GM18868 (cell line): ENCODE measurements around the gene GJB3.
"Not testable (repeated sequence)": the region's sequence is repeated elsewhere in the genome, so short reads cannot be mapped to it uniquely, and the experiment has no call there.

ENCODE experiments used
- ATAC-seq: cut with Tn5 transposase; IDR thresholded peaks from one replicate; pipeline ENCODE4 v1.9.1; 2021; ENCODE audit warnings: mild to moderate bottlenecking, moderate library complexity; ENCODE audit not compliant: unreplicated experiment

The GJB3 gene

DNA sequence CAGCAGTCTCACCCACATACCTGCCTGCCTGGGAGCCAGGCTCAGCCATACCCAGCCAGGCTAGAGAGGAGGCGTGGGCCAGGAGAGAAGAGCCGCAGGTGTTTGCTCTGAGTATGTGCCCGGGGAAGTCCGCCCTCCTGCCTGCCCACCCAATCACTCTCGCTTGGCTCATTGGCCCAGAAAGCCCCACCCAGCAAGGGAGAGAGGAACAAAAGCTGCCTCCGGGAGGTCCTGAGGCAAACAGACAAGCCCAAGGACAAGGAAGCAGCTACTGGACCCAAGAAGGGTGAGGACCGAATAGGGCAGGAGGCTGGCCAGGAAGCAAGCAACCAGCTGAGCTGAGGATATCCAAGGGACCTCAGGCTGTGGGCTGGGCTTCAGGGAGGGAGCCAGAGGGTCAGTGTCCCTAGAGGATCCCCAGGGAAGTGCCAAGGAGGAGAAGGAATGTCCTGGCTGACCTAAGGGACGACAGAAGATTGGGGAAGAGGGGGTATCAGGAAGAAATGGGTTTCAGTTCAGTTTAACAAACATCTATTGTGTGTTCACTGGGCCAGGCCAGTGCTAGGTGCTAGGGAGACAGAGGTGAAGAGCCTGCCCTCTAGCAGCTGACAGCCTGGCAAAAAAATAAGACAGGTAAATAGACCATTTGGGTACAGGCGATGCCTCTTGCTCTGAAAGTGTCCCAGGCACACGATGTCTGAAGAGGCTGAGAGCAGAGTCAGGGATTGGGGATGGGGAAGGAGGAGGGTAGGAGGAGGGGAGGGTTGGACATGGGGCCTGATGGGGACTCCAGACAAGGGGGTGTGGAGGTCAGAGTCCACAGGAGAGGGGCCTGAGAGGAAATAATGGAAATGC lies 21.3 kb upstream of the GJB3 start, which contains the start of gene GJB4:
Gene GJB4 (plus strand): TSS at position 238 of the 855 bp plus-strand sequence. CDS start 1,515 bp downstream, outside the sequence.
- ATAC-seq, result no peak

DNA sequence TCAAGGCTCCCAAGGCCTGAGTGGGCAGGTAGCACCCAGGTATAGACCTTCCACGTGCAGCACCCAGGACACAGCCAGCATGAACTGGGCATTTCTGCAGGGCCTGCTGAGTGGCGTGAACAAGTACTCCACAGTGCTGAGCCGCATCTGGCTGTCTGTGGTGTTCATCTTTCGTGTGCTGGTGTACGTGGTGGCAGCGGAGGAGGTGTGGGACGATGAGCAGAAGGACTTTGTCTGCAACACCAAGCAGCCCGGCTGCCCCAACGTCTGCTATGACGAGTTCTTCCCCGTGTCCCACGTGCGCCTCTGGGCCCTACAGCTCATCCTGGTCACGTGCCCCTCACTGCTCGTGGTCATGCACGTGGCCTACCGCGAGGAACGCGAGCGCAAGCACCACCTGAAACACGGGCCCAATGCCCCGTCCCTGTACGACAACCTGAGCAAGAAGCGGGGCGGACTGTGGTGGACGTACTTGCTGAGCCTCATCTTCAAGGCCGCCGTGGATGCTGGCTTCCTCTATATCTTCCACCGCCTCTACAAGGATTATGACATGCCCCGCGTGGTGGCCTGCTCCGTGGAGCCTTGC lies 19.7 kb upstream of the GJB3 start:
- ATAC-seq, result no peak

DNA sequence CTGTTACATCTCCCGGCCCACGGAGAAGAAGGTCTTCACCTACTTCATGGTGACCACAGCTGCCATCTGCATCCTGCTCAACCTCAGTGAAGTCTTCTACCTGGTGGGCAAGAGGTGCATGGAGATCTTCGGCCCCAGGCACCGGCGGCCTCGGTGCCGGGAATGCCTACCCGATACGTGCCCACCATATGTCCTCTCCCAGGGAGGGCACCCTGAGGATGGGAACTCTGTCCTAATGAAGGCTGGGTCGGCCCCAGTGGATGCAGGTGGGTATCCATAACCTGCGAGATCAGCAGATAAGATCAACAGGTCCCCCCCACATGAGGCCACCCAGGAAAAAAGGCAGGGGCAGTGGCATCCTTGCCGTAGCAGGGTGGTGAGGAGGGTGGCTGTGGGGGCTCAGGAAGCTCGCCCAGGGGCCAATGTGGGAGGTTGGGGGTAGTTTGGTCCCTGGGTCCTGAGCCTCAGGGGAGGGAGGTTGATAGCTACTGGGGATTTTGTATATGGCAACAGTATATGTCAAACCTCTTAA lies 19.2 kb upstream of the GJB3 start:
- ATAC-seq, result no peak

DNA sequence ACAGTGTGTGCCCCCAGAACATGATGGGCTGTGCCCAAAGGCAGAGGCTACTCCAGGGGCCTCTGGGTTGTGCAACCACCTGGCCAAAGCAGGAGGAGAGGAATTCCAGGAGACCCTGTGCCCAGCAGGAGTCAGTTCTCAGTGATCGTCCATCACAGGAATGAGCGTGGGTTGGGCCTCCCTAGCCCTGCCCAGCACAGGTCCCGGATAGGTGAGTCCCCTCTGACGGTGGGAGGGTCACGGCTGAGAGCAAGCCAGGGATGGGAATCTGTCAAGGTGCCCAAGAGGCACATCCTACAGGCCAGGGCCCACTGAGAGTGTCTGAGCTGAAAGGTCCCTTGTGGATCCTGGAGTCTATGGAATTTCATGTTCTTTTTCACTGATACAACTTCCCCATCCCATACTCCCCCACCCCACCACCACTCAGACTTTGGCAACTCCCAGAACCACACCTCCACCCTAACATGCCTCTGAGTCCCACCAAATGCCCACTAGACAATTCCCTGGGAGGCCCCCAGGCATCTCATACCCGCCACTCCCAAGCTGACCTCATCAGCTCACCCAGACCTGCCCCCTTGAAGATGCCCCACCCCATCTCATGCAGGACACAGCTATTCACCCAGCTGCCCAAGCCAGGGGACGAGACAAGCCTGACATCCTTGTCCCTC lies 18.4 kb upstream of the GJB3 start:
- no peak for ATAC-seq

DNA sequence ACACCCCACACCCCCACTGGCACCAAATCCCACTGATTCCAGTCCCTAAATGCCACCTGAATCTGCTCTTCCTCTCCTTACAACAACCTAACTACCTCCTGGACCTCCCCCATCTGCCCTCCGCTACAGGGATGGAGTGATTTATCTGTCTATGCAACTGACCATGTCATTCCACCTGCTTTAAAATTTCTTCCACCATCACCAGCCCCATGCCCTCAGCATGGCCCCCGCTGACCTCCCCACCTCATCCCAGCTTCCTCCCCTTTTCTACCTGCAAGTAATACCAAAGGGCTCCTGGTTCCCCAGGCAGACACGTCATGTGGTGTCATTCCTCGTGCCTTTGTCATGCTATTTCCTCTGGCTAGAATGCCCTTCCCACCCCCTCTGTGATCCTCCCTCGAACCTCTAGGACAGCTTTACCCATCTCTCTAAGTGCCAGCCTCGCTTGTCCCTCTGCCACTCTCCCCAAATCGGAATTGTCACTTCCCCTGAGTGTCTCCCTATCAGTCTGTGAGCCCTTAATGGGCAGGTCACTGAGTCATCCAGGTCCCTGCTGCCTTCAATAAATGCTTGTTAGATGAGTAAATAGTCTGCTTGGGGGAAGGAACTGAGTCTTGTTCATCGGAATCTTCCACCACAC lies 17.8 kb upstream of the GJB3 start:
- no peak for ATAC-seq

DNA sequence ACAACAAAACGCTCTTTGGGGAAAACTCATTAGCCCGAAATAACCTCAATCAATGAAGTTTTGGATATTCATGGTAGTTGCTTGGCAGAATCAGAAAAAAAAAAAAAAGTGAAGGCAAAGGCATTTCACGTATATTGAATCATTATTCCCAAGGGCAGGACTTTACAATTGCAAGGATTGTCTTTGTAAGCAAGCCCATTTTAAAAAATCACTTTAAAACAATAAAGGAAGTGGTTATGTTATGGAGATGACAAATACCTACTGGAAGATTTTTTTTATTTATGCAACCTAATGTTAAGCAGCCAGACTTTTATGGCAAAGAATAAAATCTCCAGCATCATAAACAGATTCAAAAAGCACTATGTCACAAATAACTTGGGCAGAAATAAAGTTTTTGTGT lies 12.2 kb upstream of the GJB3 start:
- no peak for ATAC-seq

DNA sequence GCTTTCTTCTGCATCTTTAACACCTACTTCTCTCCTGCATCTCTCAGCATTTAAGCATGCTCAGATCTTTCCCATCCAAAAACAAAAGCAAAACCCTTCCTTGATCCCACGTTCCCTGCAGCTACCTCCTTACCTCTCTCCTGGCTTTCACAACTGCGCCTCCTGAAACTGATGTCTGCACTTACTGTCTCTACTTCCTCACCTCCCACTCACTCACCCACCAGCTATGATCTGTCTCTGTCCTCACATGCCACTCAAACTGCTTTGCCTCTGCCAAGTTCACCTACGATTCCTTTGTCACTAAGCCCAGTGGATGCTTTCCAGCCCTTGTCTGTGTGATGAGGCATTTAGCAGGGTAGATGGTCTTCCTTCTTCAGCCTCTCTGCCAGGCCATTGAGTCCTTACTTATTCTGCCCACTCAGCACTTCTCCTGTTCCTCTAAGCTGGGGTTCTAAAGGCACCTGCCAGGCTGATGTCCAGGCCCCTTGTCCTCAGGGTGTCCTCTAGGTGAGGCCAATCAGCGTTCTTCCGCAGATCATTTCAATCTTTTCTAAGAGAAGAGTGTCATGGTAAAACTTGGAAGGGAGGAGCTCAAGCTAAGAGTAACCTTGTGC lies 10.0 kb upstream of the GJB3 start:
- ATAC-seq, result no peak

DNA sequence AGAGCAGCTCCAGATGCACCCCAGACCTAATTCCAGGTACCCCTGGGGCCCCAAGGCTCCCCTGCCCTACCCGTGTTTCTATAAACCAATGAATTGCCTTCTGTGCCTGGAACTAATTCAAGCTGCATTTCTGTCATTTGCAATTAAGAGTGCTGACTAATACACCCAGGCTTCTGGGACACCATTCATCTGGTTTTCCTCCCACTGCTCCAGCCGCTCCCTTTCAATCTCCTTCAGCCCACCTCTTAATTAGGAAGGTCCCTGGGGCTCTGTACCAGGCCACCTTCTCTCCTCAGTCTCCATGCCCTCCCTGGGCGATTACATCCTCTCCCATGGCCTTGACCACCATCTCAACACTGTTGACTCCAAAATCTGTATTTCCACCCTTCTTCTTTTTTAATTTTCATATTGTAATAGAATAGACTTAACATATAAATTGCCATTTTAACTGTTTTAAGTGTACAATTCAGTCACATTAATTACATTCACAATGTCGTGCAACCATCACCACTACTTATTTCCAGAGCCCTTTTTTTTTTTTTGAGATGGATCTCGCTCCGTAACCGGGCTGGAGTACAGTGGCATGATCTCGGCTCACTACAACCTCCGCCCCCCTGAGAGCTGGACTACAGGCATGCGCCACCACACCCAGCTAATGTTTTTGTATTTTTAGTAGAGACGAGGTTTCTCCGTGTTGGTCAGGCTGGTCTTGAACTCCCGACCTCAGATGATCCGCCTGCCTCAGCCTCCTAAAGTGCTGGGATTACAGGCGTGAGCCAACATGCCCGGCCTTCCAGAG lies 9.2 kb upstream of the GJB3 start:
- ATAC-seq, result no peak

DNA sequence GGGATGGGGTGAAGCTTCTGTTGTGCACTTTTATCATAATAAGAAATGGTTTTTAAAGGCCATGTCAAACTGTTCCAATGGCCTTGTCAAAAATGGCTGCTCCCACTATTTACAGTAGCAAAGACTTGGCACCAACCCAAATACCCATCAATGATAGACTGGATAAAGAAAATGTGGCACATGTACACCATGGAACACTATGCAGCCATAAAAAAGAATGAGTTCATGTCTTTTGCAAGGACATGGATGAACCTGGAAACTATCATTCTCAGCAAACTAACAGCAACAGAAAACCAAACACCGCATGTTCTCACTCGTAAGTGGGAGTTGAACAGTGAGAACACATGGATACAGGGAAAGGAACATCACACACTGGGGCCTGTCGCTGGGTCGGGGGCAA lies 7.9 kb upstream of the GJB3 start:
- ATAC-seq, result not testable (repeated sequence)

DNA sequence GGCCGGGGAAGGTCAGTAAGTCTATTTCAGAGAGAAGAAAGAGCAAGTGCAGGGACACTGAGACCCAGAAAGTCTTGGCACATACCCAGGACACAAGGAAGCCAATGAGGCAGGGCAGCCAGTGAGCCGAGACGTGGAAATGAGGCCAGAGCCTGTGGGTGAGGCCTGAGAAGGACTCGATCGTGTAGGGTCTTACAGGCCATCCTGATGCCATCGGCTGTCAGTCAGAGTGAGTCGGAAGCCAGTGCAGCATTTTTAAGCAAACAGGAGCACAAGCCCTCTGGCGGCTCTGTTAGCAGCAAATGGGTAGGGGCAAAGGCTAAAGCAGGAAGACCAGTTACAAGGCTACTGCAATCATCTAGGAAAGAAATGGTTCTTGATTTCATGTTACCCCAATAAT lies 6.1 kb upstream of the GJB3 start:
- ATAC-seq, result no peak

DNA sequence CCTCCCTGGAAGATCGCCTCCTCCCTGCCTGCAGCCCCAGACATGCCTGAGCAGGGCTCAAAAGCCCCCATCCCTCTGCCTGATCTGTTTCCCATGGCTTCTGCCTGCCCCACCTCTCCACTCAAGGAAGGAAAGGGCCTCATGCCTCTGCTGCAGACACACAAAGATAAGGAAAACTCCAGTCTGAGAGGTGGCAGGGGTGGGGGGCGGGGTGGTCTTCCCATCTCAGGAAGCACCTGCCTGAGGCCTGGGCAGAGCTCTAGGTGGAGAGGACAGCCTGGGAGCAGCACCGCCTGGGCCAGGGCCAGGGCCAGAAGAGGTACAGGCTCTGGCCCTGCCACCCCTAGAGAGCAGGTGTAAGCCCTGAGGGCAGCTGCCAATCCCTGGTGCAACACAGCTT lies 4.1 kb upstream of the GJB3 start:
- no peak for ATAC-seq

DNA sequence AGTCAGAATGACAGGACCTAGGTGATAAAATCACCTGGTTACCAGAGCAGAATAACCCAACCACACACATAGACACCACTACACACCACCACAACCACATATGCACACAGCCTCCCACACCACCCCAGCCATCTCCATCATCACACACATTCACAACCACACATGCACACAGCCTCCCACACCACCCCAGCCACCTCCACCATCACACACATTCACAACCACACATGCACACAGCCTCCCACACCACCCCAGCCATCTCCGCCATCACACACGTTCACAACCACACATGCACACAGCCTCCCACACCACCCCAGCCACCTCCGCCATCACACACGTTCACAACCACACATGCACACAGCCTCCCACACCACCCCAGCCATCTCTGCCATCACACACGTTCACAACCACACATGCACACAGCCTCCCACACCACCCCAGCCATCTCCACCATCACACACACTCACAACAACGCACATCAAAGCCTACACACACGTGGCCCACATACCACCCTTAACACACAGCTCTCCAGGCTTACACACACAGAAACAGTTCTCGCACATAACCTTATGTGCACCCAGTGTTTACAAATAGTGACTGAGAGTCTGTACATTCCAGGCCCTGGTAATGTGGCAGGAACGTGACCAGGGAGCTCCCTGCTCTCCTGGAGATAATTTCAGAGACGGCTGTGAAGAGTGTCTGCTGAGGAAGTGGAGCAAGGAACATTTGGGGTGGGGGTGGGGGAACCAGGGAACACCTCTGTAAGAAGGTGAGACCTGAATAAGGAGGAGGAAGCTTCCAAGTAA lies 3.3 kb upstream of the GJB3 start:
- ATAC-seq, result no peak

DNA sequence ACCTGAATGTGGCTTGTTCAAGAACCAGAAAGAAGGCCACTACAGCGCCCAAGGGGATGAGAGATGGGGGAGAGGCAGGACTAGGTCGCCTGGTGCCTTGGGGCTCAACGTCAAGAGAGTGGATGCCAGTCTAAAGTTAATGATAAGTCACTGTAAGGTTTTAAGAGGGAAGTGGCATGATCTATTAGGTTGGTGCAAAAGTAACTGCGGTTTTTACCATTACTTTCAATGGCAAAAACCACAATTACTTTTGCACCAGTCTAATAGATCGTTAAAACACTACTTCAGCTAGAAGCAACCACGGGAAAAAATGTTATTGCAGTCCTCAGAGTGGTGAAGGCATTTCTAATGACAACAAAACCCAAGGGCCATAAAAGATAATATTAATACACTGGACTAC lies 2.6 kb upstream of the GJB3 start:
- no peak for ATAC-seq

DNA sequence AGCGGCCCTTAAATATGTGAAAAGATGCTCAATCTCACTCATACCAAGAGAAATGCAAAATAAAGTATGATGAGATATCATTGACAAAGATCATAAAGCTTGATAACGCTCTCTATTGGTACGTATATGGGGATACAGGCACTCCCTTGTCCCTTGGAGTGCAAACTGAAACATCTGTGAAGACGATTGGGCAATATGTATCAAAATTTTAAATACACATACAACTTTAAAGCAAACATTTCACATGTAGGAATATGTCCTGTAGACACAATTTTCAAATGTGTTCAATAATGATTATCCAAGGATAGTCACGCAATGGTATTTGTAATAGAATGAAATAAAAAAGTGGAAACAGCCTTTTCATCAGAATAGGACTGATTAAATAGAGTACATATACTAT lies 2.0 kb upstream of the GJB3 start:
- ATAC-seq, result no peak

DNA sequence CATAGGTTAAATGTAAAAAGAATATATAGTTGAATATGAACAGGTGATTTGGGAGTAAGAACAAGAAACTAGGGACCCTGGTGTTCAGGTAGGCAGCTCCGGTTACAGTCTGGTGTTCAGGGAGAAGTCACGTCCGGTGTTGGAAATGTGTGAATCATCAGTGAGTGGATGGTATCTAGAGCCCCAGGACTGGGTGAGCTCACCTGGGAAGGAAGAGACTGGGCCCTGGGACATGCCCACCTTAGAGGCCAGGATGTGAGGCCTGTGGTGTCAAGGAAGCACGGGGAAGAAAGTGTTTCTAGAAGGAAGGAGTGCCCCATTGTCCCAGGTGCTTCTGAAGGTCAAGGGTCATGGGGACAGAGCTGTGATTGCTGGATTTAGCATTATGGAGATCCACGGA lies 1.5 kb upstream of the GJB3 start:
- ATAC-seq, result no peak

DNA sequence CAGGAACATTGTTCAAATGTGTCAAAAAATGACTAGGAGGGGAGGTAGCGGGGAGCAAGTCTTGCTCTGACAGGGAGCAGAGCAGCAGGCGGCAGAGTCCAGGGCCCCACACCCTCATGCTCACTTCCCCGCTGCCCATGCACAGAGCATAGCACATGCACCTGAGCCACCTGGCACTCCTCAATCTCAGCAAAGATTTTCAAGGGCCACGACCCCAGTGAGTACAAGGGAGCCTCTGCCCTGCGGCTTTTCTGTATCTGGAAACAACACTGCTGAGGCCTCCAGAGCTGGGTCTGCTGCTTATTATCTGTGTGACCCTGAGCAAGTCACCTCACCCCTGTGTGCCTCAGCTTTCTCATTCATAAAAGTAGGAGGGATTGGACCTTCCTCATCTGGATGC lies 1.1 kb upstream of the GJB3 start:
- ATAC-seq, result no peak

DNA sequence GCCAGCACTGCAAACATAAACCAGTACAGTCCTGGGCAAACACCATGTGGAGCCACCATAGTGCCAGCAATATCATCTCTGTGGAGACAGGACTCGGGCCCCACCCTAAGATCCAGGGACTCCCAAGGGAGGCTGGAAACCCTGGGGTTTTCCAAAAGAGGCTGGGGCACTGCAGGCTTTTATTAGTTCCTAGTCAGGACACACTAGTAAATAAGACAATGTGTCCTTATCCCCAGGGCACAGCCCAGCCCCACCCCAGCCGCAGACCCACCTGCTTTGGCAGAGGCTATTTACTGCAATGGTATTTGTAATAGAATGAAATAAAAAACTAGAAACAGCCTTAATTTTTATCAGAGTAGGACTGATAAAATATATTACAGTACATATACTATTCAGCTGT lies 486 bp upstream of the GJB3 start:
- ATAC-seq, result no peak

DNA sequence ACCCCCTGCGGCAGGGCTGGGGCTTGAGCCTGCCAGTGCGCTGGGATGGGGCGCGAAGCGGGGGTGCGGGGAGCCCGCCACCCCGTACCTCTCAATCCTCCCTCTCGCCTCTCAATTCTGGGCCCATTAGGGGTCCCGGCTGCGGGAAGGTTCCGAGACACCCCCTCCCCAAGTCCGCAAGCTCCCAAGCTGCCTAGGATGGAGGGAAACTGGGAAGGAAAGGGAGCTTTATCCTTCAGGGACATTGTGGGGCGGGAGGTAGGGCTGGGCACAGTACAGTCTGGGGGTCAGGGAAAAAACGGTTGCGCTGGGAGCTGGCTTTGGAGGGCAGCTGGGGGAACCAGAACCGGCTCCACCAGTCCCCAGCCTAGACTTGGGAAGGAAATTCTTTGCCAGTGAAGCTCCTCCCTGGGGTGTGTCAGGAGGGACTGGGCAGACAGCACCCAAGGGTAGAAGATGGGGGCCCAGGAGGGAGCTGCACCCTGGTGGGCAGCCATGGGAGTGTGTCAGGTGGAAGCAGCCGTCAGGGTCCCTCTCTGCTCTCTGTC lies 904 bp downstream of the GJB3 start:
- no peak for ATAC-seq

DNA sequence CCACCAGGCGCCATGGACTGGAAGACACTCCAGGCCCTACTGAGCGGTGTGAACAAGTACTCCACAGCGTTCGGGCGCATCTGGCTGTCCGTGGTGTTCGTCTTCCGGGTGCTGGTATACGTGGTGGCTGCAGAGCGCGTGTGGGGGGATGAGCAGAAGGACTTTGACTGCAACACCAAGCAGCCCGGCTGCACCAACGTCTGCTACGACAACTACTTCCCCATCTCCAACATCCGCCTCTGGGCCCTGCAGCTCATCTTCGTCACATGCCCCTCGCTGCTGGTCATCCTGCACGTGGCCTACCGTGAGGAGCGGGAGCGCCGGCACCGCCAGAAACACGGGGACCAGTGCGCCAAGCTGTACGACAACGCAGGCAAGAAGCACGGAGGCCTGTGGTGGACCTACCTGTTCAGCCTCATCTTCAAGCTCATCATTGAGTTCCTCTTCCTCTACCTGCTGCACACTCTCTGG lies 3.8 kb downstream of the GJB3 start:
- ATAC-seq, result no peak
